SK-N-MC (cell line): ENCODE results near the gene GCKR.

Source experiments
- EZH2 ChIP-seq: fragments of 200-600 bp; sonication (generic); IDR thresholded peaks from one replicate; pipeline ENCODE4 v1.6.1; 2017; ENCODE audit warnings: antibody characterized with exemption
- FOXP2 ChIP-seq: optimal IDR thresholded peaks from 2 replicates; pipeline ENCODE3; 2011; ENCODE audit warnings: mild to moderate bottlenecking, moderate library complexity; ENCODE audit not compliant: insufficient read depth; ENCODE audit errors: extremely low read length, control extremely low read depth
- POLR2AphosphoS5 ChIP-seq: IDR thresholded peaks from 2 replicates; pipeline ENCODE4 v1.6.1; 2012; ENCODE audit warnings: mild to moderate bottlenecking, low read depth, low read length, borderline replicate concordance

- TF ChIP-seq POLR2AphosphoS5 (no peak), EZH2 (no peak), FOXP2 (no peak)
These were observed 12.7 kb downstream of the GCKR start for GRCh38 chr2:27509326-27509725.
